Measurements from ENCODE around the gene PROM1. TPM values are rescaled to one million over a fixed set of nuclear protein-coding genes. Genes with fewer than 3 reads are reported as not detected.

Gene PROM1
- total RNA-seq, 2 donors from 2014 or later, result not detected

GRCh38 chr4:16119981-16120380, 36.2 kb upstream of the PROM1 start:
- DNase-seq, result no peak
- Mint-ChIP-seq H3K4me3 (no peak overlapping the region), H3K27ac (no peak overlapping the region), H3K27me3 (peaks cover 17% of the 10 kb centered on the region), H3K4me1 (peaks cover 13% of the 10 kb centered on the region), H3K36me3 (ENCODE audit: low read depth) (no peaks in the 10 kb centered on the region)
- no peak for ATAC-seq
- no peaks in the 10 kb centered on the region for H3K9me3 ChIP-seq (ENCODE audit: control insufficient read depth, low read length, poor library complexity, severe bottlenecking)

GRCh38 chr4:16118090-16118489, 34.3 kb upstream of the PROM1 start:
- Mint-ChIP-seq H3K27ac (no peak overlapping the region), H3K4me3 (no peak overlapping the region), H3K4me1 (peaks cover 6% of the 10 kb centered on the region), H3K36me3 (ENCODE audit: low read depth) (no peaks in the 10 kb centered on the region), H3K27me3 (peaks cover 30% of the 10 kb centered on the region)
- ATAC-seq (no peak), DNase-seq (no peak)
- H3K9me3 ChIP-seq (ENCODE audit: control insufficient read depth, low read length, poor library complexity, severe bottlenecking), result no peaks in the 10 kb centered on the region

- H3K4me3 Mint-ChIP-seq, result no peak overlapping the region
- H3K27me3 Mint-ChIP-seq, result peaks cover 30% of the 10 kb centered on the region
- peaks cover 2% of the 10 kb centered on the region for H3K4me1 Mint-ChIP-seq
- H3K36me3 Mint-ChIP-seq (ENCODE audit: low read depth), result no peaks in the 10 kb centered on the region
- no peak overlapping the region for H3K27ac Mint-ChIP-seq
- DNase-seq, result no peak
- no peak for ATAC-seq
- no peaks in the 10 kb centered on the region for H3K9me3 ChIP-seq (ENCODE audit: control insufficient read depth, low read length, poor library complexity, severe bottlenecking)
Observed at GRCh38 chr4:16117164-16117563, 33.3 kb upstream of the PROM1 start.

DNA sequence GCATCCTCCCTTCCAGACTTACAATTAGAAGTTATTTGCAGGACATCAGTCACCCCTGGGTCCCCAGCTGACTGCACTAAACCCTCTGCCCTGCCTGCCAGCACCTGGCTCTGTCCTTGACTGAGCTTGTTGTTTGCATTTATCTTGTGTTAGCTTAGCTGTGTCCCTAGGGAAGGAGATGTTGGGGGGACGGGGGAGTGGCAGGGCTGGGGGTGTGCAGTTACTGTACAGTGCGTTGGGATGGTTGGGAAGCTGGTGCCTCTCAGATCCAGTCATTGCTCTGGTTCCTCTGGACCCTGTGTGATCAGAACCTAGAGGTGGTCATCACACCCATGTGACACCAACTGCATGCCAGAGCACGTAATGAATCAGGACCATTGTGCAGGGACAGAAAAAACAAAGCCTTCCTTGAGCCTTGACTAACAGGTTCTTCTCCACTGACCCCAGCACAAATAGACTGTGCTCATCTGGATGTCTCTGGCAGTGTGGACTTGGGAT, 32.7 kb upstream of the PROM1 start:
- Mint-ChIP-seq H3K27me3 (peaks cover 30% of the 10 kb centered on the region), H3K36me3 (ENCODE audit: low read depth) (no peaks in the 10 kb centered on the region), H3K27ac (no peak overlapping the region), H3K4me1 (no peaks in the 10 kb centered on the region), H3K4me3 (no peak overlapping the region)
- DNase-seq, result no peak
- no peaks in the 10 kb centered on the region for H3K9me3 ChIP-seq (ENCODE audit: control insufficient read depth, low read length, poor library complexity, severe bottlenecking)
- ATAC-seq, result no peak

DNA sequence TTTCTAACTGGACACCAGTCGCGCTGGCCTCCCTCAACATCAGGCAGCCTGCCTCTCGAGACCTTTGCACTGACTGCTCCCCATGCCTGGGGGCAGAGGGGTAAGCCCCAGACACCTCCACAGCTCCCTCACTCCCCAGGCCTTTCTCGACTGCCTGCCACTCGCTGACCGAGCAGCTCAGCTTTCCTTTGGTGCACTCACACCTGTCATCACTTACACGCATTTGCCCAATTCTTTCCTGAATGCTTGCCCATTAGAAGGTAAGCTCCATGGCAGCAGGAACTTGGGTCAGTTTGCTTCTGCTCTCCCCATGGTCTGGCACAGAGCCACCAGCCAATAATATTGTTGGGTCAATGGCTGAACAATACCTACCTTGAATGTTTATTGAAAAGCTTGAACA, 32.2 kb upstream of the PROM1 start:
- Mint-ChIP-seq H3K27me3 (peaks cover 30% of the 10 kb centered on the region), H3K4me1 (no peaks in the 10 kb centered on the region), H3K27ac (no peak overlapping the region), H3K4me3 (no peak overlapping the region), H3K36me3 (ENCODE audit: low read depth) (no peaks in the 10 kb centered on the region)
- DNase-seq, result no peak
- no peak for ATAC-seq
- H3K9me3 ChIP-seq (ENCODE audit: control insufficient read depth, low read length, poor library complexity, severe bottlenecking), result no peaks in the 10 kb centered on the region

- DNase-seq (no peak), ATAC-seq (no peak)
- H3K4me3 Mint-ChIP-seq, result no peak overlapping the region
- H3K36me3 Mint-ChIP-seq (ENCODE audit: low read depth), result no peaks in the 10 kb centered on the region
- H3K4me1 Mint-ChIP-seq, result peaks cover 3% of the 10 kb centered on the region
- peaks cover 30% of the 10 kb centered on the region for H3K27me3 Mint-ChIP-seq
- H3K9me3 ChIP-seq (ENCODE audit: control insufficient read depth, low read length, poor library complexity, severe bottlenecking), result no peaks in the 10 kb centered on the region
- H3K27ac Mint-ChIP-seq, result no peak overlapping the region
Observed at GRCh38 chr4:16114546-16114945, 30.7 kb upstream of the PROM1 start.

- Mint-ChIP-seq H3K27ac (no peak overlapping the region), H3K4me1 (peaks cover 3% of the 10 kb centered on the region), H3K27me3 (peaks cover 35% of the 10 kb centered on the region), H3K36me3 (ENCODE audit: low read depth) (no peaks in the 10 kb centered on the region), H3K4me3 (no peak overlapping the region)
- no peak for ATAC-seq
- no peak for DNase-seq
- no peaks in the 10 kb centered on the region for H3K9me3 ChIP-seq (ENCODE audit: control insufficient read depth, low read length, poor library complexity, severe bottlenecking)
Observed at GRCh38 chr4:16113741-16114140, 29.9 kb upstream of the PROM1 start.

DNA sequence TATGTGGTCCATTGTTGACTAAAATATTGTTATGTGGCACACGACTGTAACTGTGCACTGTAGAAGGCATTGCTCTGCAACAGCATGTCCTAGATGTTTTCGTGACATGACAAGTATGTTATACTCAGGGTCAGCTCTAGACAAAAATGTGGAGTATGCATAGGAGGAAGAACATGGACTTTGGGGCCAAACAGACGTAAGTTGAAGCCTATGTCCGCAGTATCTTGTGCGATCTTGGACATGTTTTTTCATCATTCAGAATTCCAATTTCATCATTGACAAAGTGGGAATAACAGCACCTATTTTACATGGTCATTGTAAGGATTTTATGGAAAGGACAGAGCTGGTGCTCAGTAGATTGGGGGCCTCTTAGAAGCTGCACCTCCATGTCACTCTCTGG, 27.7 kb upstream of the PROM1 start:
- no peaks in the 10 kb centered on the region for H3K9me3 ChIP-seq (ENCODE audit: control insufficient read depth, low read length, poor library complexity, severe bottlenecking)
- DNase-seq (no peak), ATAC-seq (no peak)
- Mint-ChIP-seq H3K36me3 (ENCODE audit: low read depth) (no peaks in the 10 kb centered on the region), H3K4me1 (peaks cover 6% of the 10 kb centered on the region), H3K27ac (no peak overlapping the region), H3K4me3 (no peak overlapping the region), H3K27me3 (peaks cover 42% of the 10 kb centered on the region)

DNA sequence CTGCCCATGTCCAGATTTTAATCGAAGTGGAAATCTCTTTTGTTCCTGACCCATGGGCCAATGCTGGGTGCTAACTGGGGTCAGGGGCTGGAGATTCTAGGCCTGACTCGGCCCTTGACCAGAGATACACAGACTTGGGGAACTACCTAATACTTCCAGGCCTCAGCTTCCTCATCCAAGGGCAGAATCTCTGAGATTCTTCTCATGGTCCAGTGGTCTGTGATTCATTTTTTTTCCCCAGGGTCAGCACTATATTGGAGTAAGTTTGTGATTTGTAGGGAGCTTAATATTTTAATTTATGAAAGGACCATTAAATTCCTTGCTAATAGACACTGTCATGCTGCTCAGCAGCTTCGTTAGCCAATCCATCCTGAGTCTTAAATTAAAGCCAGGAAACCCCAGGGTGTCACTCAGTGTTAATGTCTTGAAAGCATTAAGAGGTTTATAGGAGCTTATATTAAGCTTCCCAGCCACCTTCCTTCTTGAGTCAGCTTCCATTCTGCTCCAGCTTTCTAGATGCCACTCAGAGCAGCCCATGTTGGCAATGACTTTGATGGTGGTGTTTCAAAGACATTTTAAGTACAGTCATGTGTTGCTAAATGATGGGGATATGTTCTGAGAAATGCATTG, 27.0 kb upstream of the PROM1 start:
- no peaks in the 10 kb centered on the region for H3K9me3 ChIP-seq (ENCODE audit: control insufficient read depth, low read length, poor library complexity, severe bottlenecking)
- no peak overlapping the region for H3K27ac Mint-ChIP-seq
- DNase-seq, result no peak
- H3K4me1 Mint-ChIP-seq, result peaks cover 6% of the 10 kb centered on the region
- peaks cover 35% of the 10 kb centered on the region for H3K27me3 Mint-ChIP-seq
- no peak for ATAC-seq
- no peaks in the 10 kb centered on the region for H3K36me3 Mint-ChIP-seq (ENCODE audit: low read depth)
- no peak overlapping the region for H3K4me3 Mint-ChIP-seq

DNA sequence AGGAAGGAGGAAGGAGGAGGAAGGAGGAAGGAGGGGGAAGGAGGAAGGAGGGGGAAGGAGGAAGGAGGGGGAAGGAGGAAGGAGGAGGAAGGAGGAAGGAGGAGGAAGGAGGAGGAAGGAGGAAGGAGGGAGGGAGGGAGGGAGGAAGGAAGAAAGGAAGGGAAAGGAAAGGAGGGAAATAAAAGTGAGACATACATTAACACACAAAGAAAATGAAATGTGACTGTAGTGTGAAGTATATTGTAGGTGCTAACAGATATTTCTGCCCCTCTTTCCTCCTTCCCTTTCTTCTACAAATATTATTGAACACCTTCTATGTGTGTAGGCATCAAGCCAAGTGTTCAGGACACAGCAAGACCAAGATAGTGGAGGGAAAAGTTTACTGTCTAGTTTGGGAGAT, 26.4 kb upstream of the PROM1 start:
- Mint-ChIP-seq H3K4me1 (peaks cover 6% of the 10 kb centered on the region), H3K27ac (no peak overlapping the region), H3K27me3 (peaks cover 30% of the 10 kb centered on the region), H3K4me3 (no peak overlapping the region), H3K36me3 (ENCODE audit: low read depth) (no peaks in the 10 kb centered on the region)
- no peak for DNase-seq
- H3K9me3 ChIP-seq (ENCODE audit: control insufficient read depth, low read length, poor library complexity, severe bottlenecking), result no peaks in the 10 kb centered on the region
- no peak for ATAC-seq

- H3K9me3 ChIP-seq (ENCODE audit: control insufficient read depth, low read length, poor library complexity, severe bottlenecking), result no peaks in the 10 kb centered on the region
- DNase-seq, result no peak
- Mint-ChIP-seq H3K36me3 (ENCODE audit: low read depth) (no peaks in the 10 kb centered on the region), H3K27me3 (peaks cover 22% of the 10 kb centered on the region), H3K4me1 (peaks cover 6% of the 10 kb centered on the region), H3K4me3 (no peak overlapping the region), H3K27ac (no peak overlapping the region)
- ATAC-seq, result no peak
Observed at GRCh38 chr4:16109256-16109655, 25.4 kb upstream of the PROM1 start.

- peaks cover 6% of the 10 kb centered on the region for H3K4me1 Mint-ChIP-seq
- no peak for ATAC-seq
- H3K4me3 Mint-ChIP-seq, result no peak overlapping the region
- peaks cover 26% of the 10 kb centered on the region for H3K27me3 Mint-ChIP-seq
- DNase-seq, result no peak
- no peaks in the 10 kb centered on the region for H3K9me3 ChIP-seq (ENCODE audit: control insufficient read depth, low read length, poor library complexity, severe bottlenecking)
- no peak overlapping the region for H3K27ac Mint-ChIP-seq
- H3K36me3 Mint-ChIP-seq (ENCODE audit: low read depth), result no peaks in the 10 kb centered on the region
Observed at GRCh38 chr4:16106956-16107355, 23.1 kb upstream of the PROM1 start.

DNA sequence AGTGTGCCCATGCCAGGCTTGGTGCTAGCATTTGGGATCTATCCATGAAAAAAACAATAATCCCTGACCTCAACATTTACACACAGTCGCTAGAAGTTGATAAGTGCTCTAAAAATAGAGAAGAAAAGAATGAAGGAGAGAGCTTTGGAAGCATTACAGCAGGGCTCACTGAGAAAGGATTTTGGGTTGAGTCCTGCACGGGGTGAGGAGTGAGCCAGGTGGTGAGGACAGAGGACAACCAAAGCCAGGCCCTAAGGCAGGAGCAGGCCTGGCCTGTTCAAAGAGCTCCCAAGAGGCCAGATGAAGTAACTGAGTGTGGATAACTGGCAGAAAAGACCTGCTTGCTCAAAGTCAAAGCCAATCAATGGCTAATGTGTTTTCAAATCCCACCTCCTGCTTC, 20.7 kb upstream of the PROM1 start:
- no peaks in the 10 kb centered on the region for H3K9me3 ChIP-seq (ENCODE audit: control insufficient read depth, low read length, poor library complexity, severe bottlenecking)
- H3K27ac Mint-ChIP-seq, result no peak overlapping the region
- H3K27me3 Mint-ChIP-seq, result peaks cover 39% of the 10 kb centered on the region
- no peak for ATAC-seq
- peaks cover 3% of the 10 kb centered on the region for H3K4me1 Mint-ChIP-seq
- H3K4me3 Mint-ChIP-seq, result no peak overlapping the region
- no peak for DNase-seq
- H3K36me3 Mint-ChIP-seq (ENCODE audit: low read depth), result no peaks in the 10 kb centered on the region

GRCh38 chr4:16102356-16102755, 18.5 kb upstream of the PROM1 start:
- H3K36me3 Mint-ChIP-seq (ENCODE audit: low read depth), result no peaks in the 10 kb centered on the region
- H3K9me3 ChIP-seq (ENCODE audit: control insufficient read depth, low read length, poor library complexity, severe bottlenecking), result no peaks in the 10 kb centered on the region
- no peaks in the 10 kb centered on the region for H3K4me1 Mint-ChIP-seq
- ATAC-seq (no peak), DNase-seq (no peak)
- H3K4me3 Mint-ChIP-seq, result no peak overlapping the region
- no peak overlapping the region for H3K27ac Mint-ChIP-seq
- peaks cover 44% of the 10 kb centered on the region for H3K27me3 Mint-ChIP-seq
